PFSK-1 (cell line): Measurements from ENCODE around the gene RAG2.

Experiments used
- FOXP2 ChIP-seq: optimal IDR thresholded peaks from 2 replicates; pipeline ENCODE3; 2011; ENCODE audit warnings: borderline replicate concordance, control low read depth, inconsistent platforms; ENCODE audit not compliant: insufficient read depth; ENCODE audit errors: extremely low read length, extremely low read depth
- POLR2AphosphoS5 ChIP-seq: IDR thresholded peaks from 2 replicates; pipeline ENCODE4 v1.6.1; 2012; ENCODE audit warnings: low read depth, mild to moderate bottlenecking, control low read depth, low read length, moderate library complexity
- SIN3A ChIP-seq: IDR thresholded peaks from 2 replicates; pipeline ENCODE4 v1.6.1; 2012; ENCODE audit warnings: mild to moderate bottlenecking, low read length, moderate library complexity, borderline replicate concordance; ENCODE audit not compliant: insufficient read depth
- TAF1 ChIP-seq: IDR thresholded peaks from 2 replicates; pipeline ENCODE4 v1.6.1; 2012; ENCODE audit warnings: low read length, control low read depth, borderline replicate concordance; ENCODE audit not compliant: insufficient read depth
- TF ChIP-seq, protein P1 (sequence below), 2 experiments: IDR thresholded peaks; 2 replicates each; pipeline versions ENCODE4 v1.6.1 to v1.8.0; 2011 to 2012; ENCODE audit warnings: low read depth in 2 of 2, low read length in 2 of 2, control low read depth in 1 of 2, inconsistent platforms in 1 of 2, mild to moderate bottlenecking in 1 of 2, moderate library complexity in 1 of 2; ENCODE audit not compliant: insufficient read depth in 1 of 2

RAG2 gene

DNA sequence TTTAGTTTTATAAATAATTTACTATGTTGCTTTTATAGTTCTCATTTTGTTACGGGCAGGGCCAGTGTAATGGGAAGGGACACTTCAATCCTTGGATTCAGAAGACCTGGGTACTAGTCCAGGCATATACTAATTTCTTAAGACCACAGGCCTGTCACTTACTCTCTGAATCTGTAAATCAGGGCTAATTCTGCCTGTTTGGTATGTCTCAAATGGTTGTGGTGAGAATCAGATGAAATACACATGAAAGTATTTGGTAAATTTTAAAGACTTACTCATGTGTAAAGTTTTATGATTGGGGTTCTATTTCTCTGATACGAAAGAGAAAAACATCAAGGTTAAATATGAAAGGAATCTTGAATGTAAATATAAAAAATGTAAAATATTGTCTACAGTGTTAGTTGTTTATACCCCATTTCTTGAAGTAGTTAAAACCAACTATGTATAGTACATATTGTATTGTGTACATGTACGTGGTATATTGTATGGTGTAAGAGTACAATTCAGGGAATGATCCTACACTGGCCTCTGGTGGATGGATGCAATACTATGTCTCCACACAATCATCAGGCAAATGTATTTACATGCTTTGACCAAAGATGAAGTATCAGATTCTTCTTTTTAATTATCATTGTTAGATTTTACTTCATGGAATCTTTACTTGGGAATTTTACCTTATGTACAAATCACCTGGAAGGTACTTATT lies 24.5 kb upstream of the RAG2 start:
- TF ChIP-seq TAF1 (no peak), FOXP2 (no peak), POLR2AphosphoS5 (no peak), SIN3A (no peak)
- TF ChIP-seq, protein P1, sequence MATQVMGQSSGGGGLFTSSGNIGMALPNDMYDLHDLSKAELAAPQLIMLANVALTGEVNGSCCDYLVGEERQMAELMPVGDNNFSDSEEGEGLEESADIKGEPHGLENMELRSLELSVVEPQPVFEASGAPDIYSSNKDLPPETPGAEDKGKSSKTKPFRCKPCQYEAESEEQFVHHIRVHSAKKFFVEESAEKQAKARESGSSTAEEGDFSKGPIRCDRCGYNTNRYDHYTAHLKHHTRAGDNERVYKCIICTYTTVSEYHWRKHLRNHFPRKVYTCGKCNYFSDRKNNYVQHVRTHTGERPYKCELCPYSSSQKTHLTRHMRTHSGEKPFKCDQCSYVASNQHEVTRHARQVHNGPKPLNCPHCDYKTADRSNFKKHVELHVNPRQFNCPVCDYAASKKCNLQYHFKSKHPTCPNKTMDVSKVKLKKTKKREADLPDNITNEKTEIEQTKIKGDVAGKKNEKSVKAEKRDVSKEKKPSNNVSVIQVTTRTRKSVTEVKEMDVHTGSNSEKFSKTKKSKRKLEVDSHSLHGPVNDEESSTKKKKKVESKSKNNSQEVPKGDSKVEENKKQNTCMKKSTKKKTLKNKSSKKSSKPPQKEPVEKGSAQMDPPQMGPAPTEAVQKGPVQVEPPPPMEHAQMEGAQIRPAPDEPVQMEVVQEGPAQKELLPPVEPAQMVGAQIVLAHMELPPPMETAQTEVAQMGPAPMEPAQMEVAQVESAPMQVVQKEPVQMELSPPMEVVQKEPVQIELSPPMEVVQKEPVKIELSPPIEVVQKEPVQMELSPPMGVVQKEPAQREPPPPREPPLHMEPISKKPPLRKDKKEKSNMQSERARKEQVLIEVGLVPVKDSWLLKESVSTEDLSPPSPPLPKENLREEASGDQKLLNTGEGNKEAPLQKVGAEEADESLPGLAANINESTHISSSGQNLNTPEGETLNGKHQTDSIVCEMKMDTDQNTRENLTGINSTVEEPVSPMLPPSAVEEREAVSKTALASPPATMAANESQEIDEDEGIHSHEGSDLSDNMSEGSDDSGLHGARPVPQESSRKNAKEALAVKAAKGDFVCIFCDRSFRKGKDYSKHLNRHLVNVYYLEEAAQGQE (IDR thresholded peaks at IDR 0.05; ENCODE audit: insufficient read depth in 1 of 2, low read depth in 2 of 2, low read length in 2 of 2), result no peak

DNA sequence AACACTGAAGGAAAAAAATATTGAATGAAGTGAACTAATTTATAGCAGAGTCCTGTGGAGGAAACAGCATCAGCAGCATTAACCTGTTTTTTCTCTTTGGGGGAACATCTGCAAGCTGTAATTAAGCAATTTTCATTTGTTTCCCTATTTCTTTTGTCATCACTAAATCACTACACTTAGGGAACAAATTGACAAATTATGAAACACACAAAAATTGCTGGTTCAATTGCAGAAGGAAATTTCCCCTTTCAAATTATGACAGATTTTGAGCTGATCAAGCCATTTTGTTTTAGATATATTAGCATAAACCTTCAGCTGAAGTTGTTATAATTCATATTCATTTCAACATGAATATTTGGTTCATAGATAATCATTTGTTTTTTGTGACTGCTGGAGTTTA lies 22.2 kb upstream of the RAG2 start:
- TF ChIP-seq TAF1 (no peak), SIN3A (no peak), FOXP2 (no peak), POLR2AphosphoS5 (no peak)
- TF ChIP-seq, protein P1 (IDR thresholded peaks at IDR 0.05; ENCODE audit: insufficient read depth in 1 of 2, low read depth in 2 of 2, low read length in 2 of 2), result no peak

DNA sequence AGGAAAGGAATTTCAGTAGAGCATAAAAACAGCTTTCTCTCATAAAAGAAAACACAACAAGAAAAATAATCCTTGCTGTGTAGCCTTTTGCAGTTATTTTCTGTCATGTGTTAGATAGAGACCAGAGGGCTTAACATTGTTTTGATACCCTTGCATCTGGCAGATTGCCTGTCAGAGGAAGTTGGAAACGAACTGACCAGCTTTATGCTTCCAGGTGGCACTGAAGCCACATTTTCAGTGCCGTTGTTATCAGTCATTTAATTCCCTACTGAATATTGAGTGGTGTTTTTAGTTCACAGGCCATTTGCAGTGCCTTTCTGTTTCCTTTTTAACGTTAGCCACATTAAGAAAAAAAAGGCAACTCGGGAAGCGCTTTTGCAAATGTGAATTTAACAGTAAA lies 21.5 kb upstream of the RAG2 start:
- TF ChIP-seq TAF1 (no peak), SIN3A (no peak), POLR2AphosphoS5 (no peak), FOXP2 (no peak)
- TF ChIP-seq, protein P1 (IDR thresholded peaks at IDR 0.05; ENCODE audit: insufficient read depth in 1 of 2, low read depth in 2 of 2, low read length in 2 of 2), result no peak

DNA sequence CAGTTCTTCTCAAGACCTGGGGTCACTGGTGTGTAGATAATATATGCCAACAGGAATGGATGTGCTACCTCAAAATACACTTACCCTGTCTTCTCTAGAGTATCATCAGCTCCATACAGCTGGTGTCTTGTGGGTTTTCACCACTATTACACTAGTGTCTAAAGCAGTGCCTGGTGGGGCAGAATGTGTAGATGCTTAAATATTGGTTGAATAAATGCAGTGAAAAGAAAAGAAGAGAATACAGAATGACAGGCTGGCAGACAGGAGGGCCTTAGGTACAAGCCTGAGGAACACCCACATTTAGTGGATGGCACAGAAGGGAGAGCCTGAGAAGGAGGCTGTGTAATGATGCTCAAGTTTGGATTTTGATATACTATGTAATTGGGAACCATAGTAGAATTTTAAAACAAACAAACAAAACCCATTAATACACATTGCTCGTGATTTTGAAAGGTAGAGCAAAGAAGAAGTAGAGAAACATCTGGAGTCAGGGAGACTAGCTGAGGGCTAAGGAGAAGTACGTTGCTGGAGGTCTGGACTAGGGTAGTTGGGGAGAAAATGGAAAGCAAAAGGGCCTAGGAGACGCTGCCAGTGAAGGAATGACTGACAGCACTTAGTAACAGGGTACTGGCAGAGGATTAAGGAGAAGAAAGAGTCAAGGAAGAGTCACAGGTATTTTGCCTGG lies 20.5 kb upstream of the RAG2 start:
- TF ChIP-seq FOXP2, result no peak

DNA sequence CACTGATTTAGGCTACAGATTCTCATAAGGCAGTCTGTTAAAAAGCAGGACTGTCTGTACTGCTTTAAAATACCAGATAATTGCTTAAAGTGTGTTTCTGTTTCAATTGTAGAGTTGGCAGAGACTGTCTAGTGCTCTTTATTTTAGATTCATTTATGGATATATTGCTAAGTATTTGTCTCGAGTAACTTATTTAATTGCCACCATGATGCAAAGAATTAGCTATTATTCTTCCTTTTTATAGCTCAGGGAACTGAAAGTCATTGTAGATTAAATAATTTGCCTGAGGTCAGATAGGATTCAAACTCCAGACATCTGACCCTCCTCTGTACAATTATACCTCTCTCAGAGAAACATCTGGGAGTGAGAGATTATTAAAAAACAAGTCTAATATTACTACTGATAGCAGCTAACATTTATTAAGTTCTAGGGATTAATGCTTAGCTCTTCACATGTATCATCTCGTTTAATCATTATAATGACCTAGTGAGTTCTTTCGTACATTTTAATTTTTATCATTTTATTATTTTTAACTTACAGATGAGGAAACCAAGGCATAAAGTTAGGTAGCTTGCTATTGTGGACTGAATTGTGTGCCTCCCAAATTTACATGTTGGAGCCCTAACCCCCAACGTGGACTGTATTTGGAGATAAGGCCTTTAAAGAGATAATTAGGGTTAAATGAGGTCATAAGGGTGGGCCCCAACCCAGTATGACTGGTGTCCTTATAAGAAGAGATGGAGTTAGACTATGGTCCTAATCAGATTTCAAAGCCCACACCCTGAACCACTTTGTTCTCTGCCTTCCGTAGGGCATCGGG lies 19.7 kb upstream of the RAG2 start:
- TF ChIP-seq TAF1 (no peak), POLR2AphosphoS5 (no peak), SIN3A (no peak), FOXP2 (no peak)
- TF ChIP-seq, protein P1 (IDR thresholded peaks at IDR 0.05; ENCODE audit: insufficient read depth in 1 of 2, low read depth in 2 of 2, low read length in 2 of 2), result no peak
